ENCODE results near the gene RNLS. TPM values are rescaled to one million over a fixed set of nuclear protein-coding genes. Genes with fewer than 3 reads are reported as not detected.

RNLS gene
- total RNA-seq, 2 donors from 2014 or later: 6.2 to 9.4 TPM

GRCh38 chr10:88254091-88254490 lies 329.0 kb downstream of the RNLS start:
- Histone ChIP-seq H3K36me3 (no peaks in the 10 kb centered on the region), H3K9me3 (no peaks in the 10 kb centered on the region), H3K4me3 (no peak overlapping the region), H3K27ac (peak overlapping the region in 1 of 2 donors; percentile 9), H3K4me1 (ENCODE audit: control insufficient read depth in 1 of 2, low read depth in 2 of 2) (peaks cover 0 to 24% of the 10 kb centered on the region in 2 donors), H3K27me3 (replicated peaks; ENCODE audit: insufficient read depth) (no peaks in the 10 kb centered on the region)
- ATAC-seq (ENCODE audit: insufficient number of reproducible peaks, low FRiP score, low read depth): no peak
- TF ChIP-seq, protein P1, sequence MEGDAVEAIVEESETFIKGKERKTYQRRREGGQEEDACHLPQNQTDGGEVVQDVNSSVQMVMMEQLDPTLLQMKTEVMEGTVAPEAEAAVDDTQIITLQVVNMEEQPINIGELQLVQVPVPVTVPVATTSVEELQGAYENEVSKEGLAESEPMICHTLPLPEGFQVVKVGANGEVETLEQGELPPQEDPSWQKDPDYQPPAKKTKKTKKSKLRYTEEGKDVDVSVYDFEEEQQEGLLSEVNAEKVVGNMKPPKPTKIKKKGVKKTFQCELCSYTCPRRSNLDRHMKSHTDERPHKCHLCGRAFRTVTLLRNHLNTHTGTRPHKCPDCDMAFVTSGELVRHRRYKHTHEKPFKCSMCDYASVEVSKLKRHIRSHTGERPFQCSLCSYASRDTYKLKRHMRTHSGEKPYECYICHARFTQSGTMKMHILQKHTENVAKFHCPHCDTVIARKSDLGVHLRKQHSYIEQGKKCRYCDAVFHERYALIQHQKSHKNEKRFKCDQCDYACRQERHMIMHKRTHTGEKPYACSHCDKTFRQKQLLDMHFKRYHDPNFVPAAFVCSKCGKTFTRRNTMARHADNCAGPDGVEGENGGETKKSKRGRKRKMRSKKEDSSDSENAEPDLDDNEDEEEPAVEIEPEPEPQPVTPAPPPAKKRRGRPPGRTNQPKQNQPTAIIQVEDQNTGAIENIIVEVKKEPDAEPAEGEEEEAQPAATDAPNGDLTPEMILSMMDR (IDR thresholded peaks at IDR 0.05): no peak
- DNase-seq (ENCODE audit: low spot score): no peak

DNA sequence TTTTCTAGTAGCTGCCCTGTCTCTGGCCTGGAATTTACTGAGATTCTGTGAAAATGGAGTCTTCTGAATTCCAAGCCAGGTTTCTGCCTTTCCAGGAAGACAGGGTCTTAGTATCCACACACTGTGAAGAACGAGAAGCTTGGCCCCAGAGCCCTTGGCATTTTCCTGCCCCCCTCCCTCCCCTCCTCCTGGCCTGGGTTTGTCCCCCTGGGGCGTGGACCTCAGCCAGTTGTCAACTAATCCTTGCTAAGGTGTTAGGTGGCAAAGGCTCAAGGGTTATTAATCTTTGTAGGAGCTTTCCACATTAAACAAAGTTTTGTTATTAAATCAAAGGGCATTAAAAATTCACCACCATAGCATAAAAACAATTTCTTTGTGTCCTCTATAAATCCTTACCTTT lies 329.5 kb downstream of the RNLS start:
- Histone ChIP-seq H3K9me3 (no peaks in the 10 kb centered on the region), H3K27ac (peak overlapping the region in 1 of 2 donors; percentile 9), H3K4me1 (ENCODE audit: control insufficient read depth in 1 of 2, low read depth in 2 of 2) (peaks cover 0 to 24% of the 10 kb centered on the region in 2 donors), H3K27me3 (replicated peaks; ENCODE audit: insufficient read depth) (no peaks in the 10 kb centered on the region), H3K4me3 (no peak overlapping the region), H3K36me3 (no peaks in the 10 kb centered on the region)
- TF ChIP-seq, protein P1 (IDR thresholded peaks at IDR 0.05): no peak
- DNase-seq (ENCODE audit: low spot score) (no peak), ATAC-seq (ENCODE audit: insufficient number of reproducible peaks, low FRiP score, low read depth) (no peak)

DNA sequence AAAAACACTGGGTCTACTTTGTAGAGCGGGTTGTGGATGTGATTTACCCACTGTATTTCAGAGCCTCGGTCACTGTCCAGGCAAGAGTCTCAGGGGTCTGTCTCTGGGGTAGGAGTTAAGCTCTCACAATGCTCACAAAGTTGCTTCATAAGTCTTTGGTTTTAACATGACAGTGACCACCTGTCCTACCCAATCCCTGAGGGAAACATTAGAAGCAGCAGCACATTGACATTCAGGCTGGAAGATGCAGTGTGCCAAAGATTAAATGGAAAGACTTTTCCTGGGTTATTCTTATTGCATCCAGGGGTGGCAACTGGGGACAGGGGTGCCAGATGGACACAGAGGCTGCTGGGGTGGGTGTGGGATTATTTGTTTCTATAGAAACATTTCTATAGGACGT lies 330.0 kb downstream of the RNLS start:
- no peaks in the 10 kb centered on the region for H3K9me3 ChIP-seq
- peak overlapping the region in 1 of 2 donors; percentile 9 for H3K27ac ChIP-seq
- DNase-seq (ENCODE audit: low spot score) (no peak), ATAC-seq (ENCODE audit: insufficient number of reproducible peaks, low FRiP score, low read depth) (no peak)
- H3K4me1 ChIP-seq (ENCODE audit: control insufficient read depth in 1 of 2, low read depth in 2 of 2): peaks cover 0 to 24% of the 10 kb centered on the region in 2 donors
- no peaks in the 10 kb centered on the region for H3K36me3 ChIP-seq
- TF ChIP-seq, protein P1 (IDR thresholded peaks at IDR 0.05): no peak
- no peak overlapping the region for H3K4me3 ChIP-seq
- no peaks in the 10 kb centered on the region for H3K27me3 ChIP-seq (replicated peaks; ENCODE audit: insufficient read depth)

GRCh38 chr10:88249450-88249849 lies 333.7 kb downstream of the RNLS start:
- TF ChIP-seq, protein P1 (IDR thresholded peaks at IDR 0.05): no peak
- no peak overlapping the region for H3K4me3 ChIP-seq
- H3K27ac ChIP-seq: no peak overlapping the region
- no peaks in the 10 kb centered on the region for H3K36me3 ChIP-seq
- DNase-seq (ENCODE audit: low spot score) (no peak), ATAC-seq (ENCODE audit: insufficient number of reproducible peaks, low FRiP score, low read depth) (no peak)
- no peaks in the 10 kb centered on the region for H3K27me3 ChIP-seq (replicated peaks; ENCODE audit: insufficient read depth)
- peaks cover 13 to 42% of the 10 kb centered on the region in 2 donors for H3K4me1 ChIP-seq (ENCODE audit: control insufficient read depth in 1 of 2, low read depth in 2 of 2)
- H3K9me3 ChIP-seq: no peaks in the 10 kb centered on the region

- Histone ChIP-seq H3K27me3 (replicated peaks; ENCODE audit: insufficient read depth) (no peaks in the 10 kb centered on the region), H3K36me3 (no peaks in the 10 kb centered on the region), H3K4me1 (ENCODE audit: control insufficient read depth in 1 of 2, low read depth in 2 of 2) (peaks cover 22 to 47% of the 10 kb centered on the region in 2 donors), H3K4me3 (no peak overlapping the region), H3K27ac (no peak overlapping the region), H3K9me3 (no peaks in the 10 kb centered on the region)
- ATAC-seq (ENCODE audit: insufficient number of reproducible peaks, low FRiP score, low read depth): no peak
- TF ChIP-seq, protein P1 (IDR thresholded peaks at IDR 0.05): no peak
- no peak for DNase-seq (ENCODE audit: low spot score)
Measured at GRCh38 chr10:88246675-88247074, 336.4 kb downstream of the RNLS start.
